ENCODE measurements around the gene ZNF608.

DNA sequence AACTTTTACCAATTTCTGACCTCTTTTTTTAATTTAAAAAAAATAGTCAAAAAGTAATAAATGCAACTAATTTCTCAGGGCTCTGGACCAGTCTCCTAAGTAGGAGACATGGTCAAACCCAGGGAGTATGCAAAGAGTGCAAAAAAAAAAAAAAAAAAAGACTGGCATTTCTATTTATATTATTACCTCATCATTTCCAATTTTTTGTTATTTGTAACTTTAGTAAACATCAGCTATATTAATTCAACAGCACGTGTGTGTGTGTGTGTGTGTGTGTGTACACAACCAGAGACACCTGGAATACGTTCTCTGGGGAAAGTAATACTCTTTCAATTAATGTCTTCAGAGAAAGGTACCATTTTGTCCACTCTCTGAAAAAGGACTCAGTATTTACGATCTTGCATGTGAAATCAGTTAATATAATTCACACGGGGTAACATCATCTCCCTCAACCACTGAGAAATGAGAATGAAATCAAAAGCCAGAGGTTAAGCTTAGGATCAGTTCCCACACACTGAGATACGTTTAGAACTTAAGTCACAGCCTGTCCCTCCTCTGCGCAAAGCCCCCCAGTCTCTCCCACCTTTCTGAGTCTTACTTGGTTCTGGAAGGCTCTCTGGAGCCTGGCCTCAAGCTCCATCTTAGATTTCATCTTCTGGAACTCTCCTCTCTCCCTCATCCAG, 21.9 kb downstream of the ZNF608 start:
- TF ChIP-seq CTCF (IDR thresholded peaks at IDR 0.05), result no peak
- no peak for TF ChIP-seq POLR2A (IDR thresholded peaks at IDR 0.05)
- no peak for TF ChIP-seq POLR2AphosphoS5 (IDR thresholded peaks at IDR 0.05)
- TF ChIP-seq EP300 (IDR thresholded peaks at IDR 0.05), result no peak
